Neural progenitor cell (in vitro differentiated cells): Measurements from ENCODE around the gene GJA5. TPM values are rescaled to one million over a fixed set of nuclear protein-coding genes. Genes with fewer than 3 reads are reported as not detected.

Experiments
- DNase-seq: peaks from one replicate; pipeline ENCODE4 v3.0.0-alpha.2; 2016; ENCODE audit warnings: low spot score
- H2AFZ ChIP-seq: fragments of 200-600 bp; sonication (generic); replicated peaks from 2 replicates; pipeline ENCODE4 v1.6.1; 2016; ENCODE audit warnings: antibody characterized with exemption
- H3F3A ChIP-seq: fragments of 200-600 bp; sonication (generic); 2 replicates; pipeline ENCODE4 v1.6.1; 2016; ENCODE audit warnings: antibody characterized with exemption, low read depth
- H3K27ac ChIP-seq: fragments of 200-600 bp; sonication (generic); 2 replicates; pipeline ENCODE4 v1.5.1; 2016; ENCODE audit warnings: mild to moderate bottlenecking
- H3K27me3 ChIP-seq: fragments of 200-600 bp; sonication (generic); 2 replicates; pipeline ENCODE4 v1.6.1; 2016; ENCODE audit warnings: mild to moderate bottlenecking, moderate library complexity
- H3K36me3 ChIP-seq: fragments of 200-600 bp; sonication (generic); 2 replicates; pipeline ENCODE4 v1.5.1; 2016
- H3K4me1 ChIP-seq: fragments of 200-600 bp; sonication (generic); 2 replicates; pipeline ENCODE4 v1.6.1; 2016; ENCODE audit warnings: mixed run types
- H3K4me2 ChIP-seq: fragments of 200-600 bp; sonication (generic); 2 replicates; pipeline ENCODE4 v1.6.1; 2016
- H3K4me3 ChIP-seq: fragments of 200-600 bp; sonication (generic); 2 replicates; pipeline ENCODE4 v1.5.1; 2016
- H3K79me2 ChIP-seq: fragments of 200-600 bp; sonication (generic); 2 replicates; pipeline ENCODE4 v1.6.1; 2016; ENCODE audit warnings: low read depth
- H3K9ac ChIP-seq: fragments of 200-600 bp; sonication (generic); 2 replicates; pipeline ENCODE4 v1.6.1; 2016
- H3K9me3 ChIP-seq: fragments of 200-600 bp; sonication (generic); 2 replicates; pipeline ENCODE4 v1.5.1; 2016; ENCODE audit warnings: low read depth
- H4K20me1 ChIP-seq: fragments of 200-600 bp; sonication (generic); 2 replicates; pipeline ENCODE4 v1.6.1; 2016; ENCODE audit warnings: low read depth
- H3K27ac Mint-ChIP-seq: 3 replicates; pipeline ENCODE4 v1.8.0; 2021; ENCODE audit warnings: mixed read lengths
- H3K27me3 Mint-ChIP-seq: 2 replicates; pipeline ENCODE4 v1.8.0; 2022; ENCODE audit warnings: low read depth, mild to moderate bottlenecking, inconsistent platforms, moderate library complexity, mixed read lengths; ENCODE audit not compliant: insufficient read depth
- H3K36me3 Mint-ChIP-seq: 3 replicates; pipeline ENCODE4 v1.8.0; 2021; ENCODE audit warnings: mixed read lengths
- H3K4me1 Mint-ChIP-seq: 3 replicates; pipeline ENCODE4 v1.8.0; 2021; ENCODE audit warnings: mixed read lengths
- H3K4me3 Mint-ChIP-seq: 3 replicates; pipeline ENCODE4 v1.8.0; 2021; ENCODE audit warnings: mild to moderate bottlenecking, moderate library complexity, mixed read lengths
- H3K9me3 Mint-ChIP-seq: 3 replicates; pipeline ENCODE4 v1.8.0; 2020; ENCODE audit warnings: mixed read lengths
- CTCF ChIP-seq: fragments of 200-600 bp; sonication (generic); IDR thresholded peaks from 2 replicates; pipeline ENCODE4 v1.5.1; 2017; ENCODE audit warnings: antibody characterized with exemption, mild to moderate bottlenecking
- EZH2 ChIP-seq: fragments of 200-600 bp; sonication (generic); IDR thresholded peaks from 2 replicates; pipeline ENCODE4 v1.6.1; 2017; ENCODE audit warnings: antibody characterized with exemption, mild to moderate bottlenecking, moderate library complexity
- EZH2phosphoT487 ChIP-seq: fragments of 200-600 bp; sonication (generic); IDR thresholded peaks from 2 replicates; pipeline ENCODE4 v1.6.1; 2017; ENCODE audit warnings: antibody characterized with exemption
- total RNA-seq: library from RNA; depleted of rRNA; stranded (reverse); fragments of >200 nt; gene quantifications from 2 replicates; pipeline ENCODE4 v1.2.3, GENCODE V29; 2015; ENCODE audit warnings: low replicate concordance

Gene GJA5
- total RNA-seq, 1 donor from 2014 or later, result 0.11 TPM

- peaks cover 8% of the 10 kb centered on the region for H3K4me1 ChIP-seq
- H3K9me3 ChIP-seq, result no peaks in the 10 kb centered on the region
- Mint-ChIP-seq H3K4me1 (no peaks in the 10 kb centered on the region), H3K36me3 (no peaks in the 10 kb centered on the region), H3K4me3 (no peak overlapping the region), H3K27ac (no peak overlapping the region), H3K9me3 (no peaks in the 10 kb centered on the region), H3K27me3 (peaks cover 7% of the 10 kb centered on the region)
- no peak for TF ChIP-seq CTCF
- TF ChIP-seq EZH2phosphoT487, result no peak
- no peak for TF ChIP-seq EZH2
- no peaks in the 10 kb centered on the region for H3K36me3 ChIP-seq
- no peaks in the 10 kb centered on the region for H3K27me3 ChIP-seq
- H3K27ac ChIP-seq, result no peak overlapping the region
- H3K79me2 ChIP-seq, result no peaks in the 10 kb centered on the region
- H4K20me1 ChIP-seq, result no peaks in the 10 kb centered on the region
- no peak for DNase-seq
- H3K9ac ChIP-seq, result no peak overlapping the region
- no peaks in the 10 kb centered on the region for H3F3A ChIP-seq
- no peak overlapping the region for H2AFZ ChIP-seq
- no peak overlapping the region for H3K4me2 ChIP-seq
- no peak overlapping the region for H3K4me3 ChIP-seq
Measured at GRCh38 chr1:147807405-147807804, 47.0 kb upstream of the GJA5 start.

- Histone ChIP-seq H3K4me2 (no peak overlapping the region), H2AFZ (no peak overlapping the region), H3K4me3 (no peak overlapping the region), H3K9me3 (no peaks in the 10 kb centered on the region), H3K9ac (no peak overlapping the region), H3K27me3 (no peaks in the 10 kb centered on the region), H3K27ac (no peak overlapping the region), H3K79me2 (no peaks in the 10 kb centered on the region), H3F3A (no peaks in the 10 kb centered on the region), H4K20me1 (no peaks in the 10 kb centered on the region), H3K36me3 (no peaks in the 10 kb centered on the region), H3K4me1 (peaks cover 8% of the 10 kb centered on the region)
- H3K27ac Mint-ChIP-seq, result no peak overlapping the region
- peaks cover 5% of the 10 kb centered on the region for H3K27me3 Mint-ChIP-seq
- H3K4me1 Mint-ChIP-seq, result no peaks in the 10 kb centered on the region
- no peak for DNase-seq
- H3K9me3 Mint-ChIP-seq, result no peaks in the 10 kb centered on the region
- no peaks in the 10 kb centered on the region for H3K36me3 Mint-ChIP-seq
- TF ChIP-seq EZH2phosphoT487, result no peak
- no peak for TF ChIP-seq EZH2
- no peak for TF ChIP-seq CTCF
- H3K4me3 Mint-ChIP-seq, result no peak overlapping the region
Measured at GRCh38 chr1:147804942-147805723, 44.7 kb upstream of the GJA5 start.

GRCh38 chr1:147800804-147801203 is 40.4 kb upstream of the GJA5 start:
- Mint-ChIP-seq H3K4me3 (no peak overlapping the region), H3K4me1 (no peaks in the 10 kb centered on the region), H3K27ac (no peak overlapping the region), H3K27me3 (peaks cover 2% of the 10 kb centered on the region), H3K9me3 (no peaks in the 10 kb centered on the region), H3K36me3 (no peaks in the 10 kb centered on the region)
- Histone ChIP-seq H3K9ac (no peak overlapping the region), H3F3A (no peaks in the 10 kb centered on the region), H3K4me1 (no peaks in the 10 kb centered on the region), H3K27ac (no peak overlapping the region), H3K4me3 (no peak overlapping the region), H3K36me3 (no peaks in the 10 kb centered on the region), H3K4me2 (no peak overlapping the region), H2AFZ (no peak overlapping the region), H3K79me2 (no peaks in the 10 kb centered on the region), H3K27me3 (no peaks in the 10 kb centered on the region), H3K9me3 (no peaks in the 10 kb centered on the region), H4K20me1 (no peaks in the 10 kb centered on the region)
- DNase-seq, result no peak
- TF ChIP-seq EZH2phosphoT487 (no peak), CTCF (no peak), EZH2 (no peak)
